ENCODE measurements around the gene MFAP3. TPM values are rescaled to one million over a fixed set of nuclear protein-coding genes. Genes with fewer than 3 reads are reported as not detected.

The MFAP3 gene
- total RNA-seq, 1 donor from 2014 or later = 58.4 TPM

GRCh38 chr5:154084062-154084639 is 45.4 kb downstream of the MFAP3 start:
- no peak for DNase-seq (ENCODE audit: low spot score in 2 of 2)
- Histone ChIP-seq H3K4me1 (no peaks in the 10 kb centered on the region), H3K4me3 (no peak overlapping the region), H3K27me3 (no peaks in the 10 kb centered on the region), H3K27ac (no peak overlapping the region), H3K9me3 (no peaks in the 10 kb centered on the region), H3K36me3 (no peaks in the 10 kb centered on the region)
- intact Hi-C loops (cut with DNase I) = no loop called here
- TF ChIP-seq, protein P1, sequence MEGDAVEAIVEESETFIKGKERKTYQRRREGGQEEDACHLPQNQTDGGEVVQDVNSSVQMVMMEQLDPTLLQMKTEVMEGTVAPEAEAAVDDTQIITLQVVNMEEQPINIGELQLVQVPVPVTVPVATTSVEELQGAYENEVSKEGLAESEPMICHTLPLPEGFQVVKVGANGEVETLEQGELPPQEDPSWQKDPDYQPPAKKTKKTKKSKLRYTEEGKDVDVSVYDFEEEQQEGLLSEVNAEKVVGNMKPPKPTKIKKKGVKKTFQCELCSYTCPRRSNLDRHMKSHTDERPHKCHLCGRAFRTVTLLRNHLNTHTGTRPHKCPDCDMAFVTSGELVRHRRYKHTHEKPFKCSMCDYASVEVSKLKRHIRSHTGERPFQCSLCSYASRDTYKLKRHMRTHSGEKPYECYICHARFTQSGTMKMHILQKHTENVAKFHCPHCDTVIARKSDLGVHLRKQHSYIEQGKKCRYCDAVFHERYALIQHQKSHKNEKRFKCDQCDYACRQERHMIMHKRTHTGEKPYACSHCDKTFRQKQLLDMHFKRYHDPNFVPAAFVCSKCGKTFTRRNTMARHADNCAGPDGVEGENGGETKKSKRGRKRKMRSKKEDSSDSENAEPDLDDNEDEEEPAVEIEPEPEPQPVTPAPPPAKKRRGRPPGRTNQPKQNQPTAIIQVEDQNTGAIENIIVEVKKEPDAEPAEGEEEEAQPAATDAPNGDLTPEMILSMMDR (IDR thresholded peaks at IDR 0.05) = no peak

DNA sequence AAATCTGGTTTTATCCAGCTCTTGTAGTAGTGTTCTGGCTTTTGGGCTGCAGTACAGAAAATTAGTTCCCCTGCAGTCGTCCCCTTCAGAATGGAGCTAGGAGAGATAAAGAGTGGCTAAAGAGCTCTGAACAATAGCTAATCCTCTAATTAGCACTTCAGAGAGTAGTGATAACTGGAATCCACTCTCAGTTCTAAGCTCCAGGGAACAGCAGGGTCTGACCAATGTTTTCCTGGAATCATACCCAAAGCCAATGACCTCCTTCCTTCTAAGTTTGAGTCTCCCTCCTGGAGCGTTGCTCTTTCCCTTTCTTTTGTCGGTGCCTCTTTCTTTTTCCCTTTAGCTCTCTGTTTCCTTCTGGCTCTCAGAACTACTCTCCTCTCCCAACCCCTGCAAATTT is 47.4 kb downstream of the MFAP3 start:
- Histone ChIP-seq H3K27me3 (no peaks in the 10 kb centered on the region), H3K9me3 (no peaks in the 10 kb centered on the region), H3K27ac (no peak overlapping the region), H3K4me1 (no peaks in the 10 kb centered on the region), H3K4me3 (no peak overlapping the region), H3K36me3 (no peaks in the 10 kb centered on the region)
- intact Hi-C loops (cut with DNase I) = no loop called here
- DNase-seq (ENCODE audit: low spot score in 2 of 2) = no peak
- TF ChIP-seq, protein P1 (IDR thresholded peaks at IDR 0.05) = no peak

DNA sequence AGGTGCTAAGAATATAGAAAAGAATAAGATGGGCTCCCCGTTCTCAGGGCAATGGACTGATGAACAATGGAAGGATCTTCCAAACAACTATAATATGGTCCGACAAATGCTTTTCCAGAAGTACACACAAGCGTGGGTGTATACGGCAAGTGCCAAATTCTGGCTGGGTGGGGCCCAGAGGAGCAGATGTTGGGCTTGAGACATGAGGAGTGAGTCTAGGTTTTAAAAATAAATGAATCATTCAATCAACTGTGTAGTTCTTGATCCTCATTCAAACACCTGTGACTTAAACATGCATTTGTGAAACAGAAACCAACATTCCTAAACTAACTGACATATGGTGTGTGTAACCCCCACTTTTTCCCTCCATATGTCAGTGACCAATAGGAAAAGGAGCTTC is 47.9 kb downstream of the MFAP3 start:
- DNase-seq (ENCODE audit: low spot score in 2 of 2) = no peak
- TF ChIP-seq, protein P1 (IDR thresholded peaks at IDR 0.05) = no peak
- Histone ChIP-seq H3K27me3 (no peaks in the 10 kb centered on the region), H3K36me3 (no peaks in the 10 kb centered on the region), H3K9me3 (no peaks in the 10 kb centered on the region), H3K27ac (no peak overlapping the region), H3K4me1 (no peaks in the 10 kb centered on the region), H3K4me3 (no peak overlapping the region)
- intact Hi-C loops (cut with DNase I) = no loop called here

DNA sequence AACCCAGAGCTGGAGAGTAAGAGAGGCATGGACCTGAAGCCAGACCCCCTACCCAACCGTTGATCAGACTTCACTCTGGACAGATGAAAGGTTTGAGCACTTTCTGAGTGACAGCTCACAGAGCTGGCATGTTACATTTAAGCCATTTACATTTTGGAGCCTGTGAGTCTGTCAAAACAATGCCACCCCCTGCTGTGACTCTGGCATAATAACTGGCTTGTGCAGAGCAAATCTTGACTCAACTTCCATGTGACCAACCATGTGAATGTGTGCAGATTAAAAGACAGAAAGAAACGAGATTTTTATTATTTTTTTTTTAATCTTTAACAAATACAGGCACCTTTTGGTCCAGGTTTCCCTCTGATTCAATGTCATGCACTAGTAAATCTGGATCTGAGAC is 48.5 kb downstream of the MFAP3 start:
- TF ChIP-seq, protein P1 (IDR thresholded peaks at IDR 0.05) = no peak
- no peaks in the 10 kb centered on the region for H3K4me1 ChIP-seq
- no peaks in the 10 kb centered on the region for H3K27me3 ChIP-seq
- H3K36me3 ChIP-seq = no peaks in the 10 kb centered on the region
- H3K9me3 ChIP-seq = no peaks in the 10 kb centered on the region
- no peak for DNase-seq (ENCODE audit: low spot score in 2 of 2)
- H3K27ac ChIP-seq = no peak overlapping the region
- intact Hi-C loops (cut with DNase I) = no loop called here
- no peak overlapping the region for H3K4me3 ChIP-seq

DNA sequence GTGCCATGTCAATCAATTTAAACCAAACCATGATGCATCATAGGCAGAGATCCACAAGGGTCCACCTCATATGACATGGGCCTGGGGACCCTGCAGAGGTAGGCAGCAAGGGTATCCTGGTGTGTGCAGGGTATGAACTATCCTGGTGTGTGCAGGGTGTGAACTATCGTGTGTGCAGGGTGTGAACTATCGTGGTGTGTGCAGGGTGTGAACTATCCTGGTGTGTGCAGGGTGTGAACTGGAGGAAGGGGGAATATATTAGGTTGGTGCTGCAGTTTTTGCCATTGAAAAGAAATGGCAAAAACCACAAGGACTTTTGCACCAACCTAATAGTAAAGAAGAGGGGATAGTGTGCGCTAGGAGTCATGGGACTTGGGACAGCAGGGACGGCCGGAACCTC is 50.0 kb downstream of the MFAP3 start:
- DNase-seq (ENCODE audit: low spot score in 2 of 2) = no peak
- no peaks in the 10 kb centered on the region for H3K4me1 ChIP-seq
- H3K4me3 ChIP-seq = no peak overlapping the region
- no peaks in the 10 kb centered on the region for H3K36me3 ChIP-seq
- intact Hi-C loops (cut with DNase I) = no loop called here
- no peak overlapping the region for H3K27ac ChIP-seq
- TF ChIP-seq, protein P1 (IDR thresholded peaks at IDR 0.05) = no peak
- no peaks in the 10 kb centered on the region for H3K9me3 ChIP-seq
- no peaks in the 10 kb centered on the region for H3K27me3 ChIP-seq

GRCh38 chr5:154090656-154091055 is 51.9 kb downstream of the MFAP3 start:
- H3K27me3 ChIP-seq = no peaks in the 10 kb centered on the region
- H3K4me1 ChIP-seq = no peaks in the 10 kb centered on the region
- H3K27ac ChIP-seq = no peak overlapping the region
- TF ChIP-seq, protein P1 (IDR thresholded peaks at IDR 0.05) = no peak
- DNase-seq (ENCODE audit: low spot score in 2 of 2) = no peak
- H3K9me3 ChIP-seq = no peaks in the 10 kb centered on the region
- intact Hi-C loops (cut with DNase I) = no loop called here
- no peaks in the 10 kb centered on the region for H3K36me3 ChIP-seq
- no peak overlapping the region for H3K4me3 ChIP-seq

Measured in ascending aorta (tissue), 2 donors.